ENCODE data around the gene TSPAN9. TPM values are rescaled to one million over a fixed set of nuclear protein-coding genes. Genes with fewer than 3 reads are reported as not detected.

TSPAN9 gene
- total and polyA plus RNA-seq, 2 of the 4 experiments (the other 2 are of a cell fraction): 17.7 to 39.1 TPM

- ATAC-seq (ENCODE audit: low read depth): peak; percentile 24
- no peak overlapping the region for H4K91ac ChIP-seq (ENCODE audit: insufficient read depth, low read depth, low read length)
- no peaks in the 10 kb centered on the region for H3K36me3 ChIP-seq (ENCODE audit: control insufficient read depth, insufficient read depth, low read length)
- H3K9ac ChIP-seq (ENCODE audit: low read depth, low read length): 0 out of 2 replicates have a peak overlapping the region, but pooled peaks have one; percentile 21
- H3K4ac ChIP-seq (ENCODE audit: low read depth, low read length): no peak overlapping the region
- H2BK120ac ChIP-seq (ENCODE audit: low read depth, low read length): no peak overlapping the region
- H2AK9ac ChIP-seq (replicated peaks; ENCODE audit: low read depth, low read length, poor library complexity): no peak overlapping the region
- H4K8ac ChIP-seq (ENCODE audit: low read depth in 2 of 2, low read length in 2 of 2): no peak overlapping the region
- peak overlapping the region; percentile 68; the same call in 1 of the 2 replicates for H3K23ac ChIP-seq (ENCODE audit: low read depth, low read length)
- TF ChIP-seq POLR2A (IDR thresholded peaks at IDR 0.05; ENCODE audit: low read depth, low read length) (no peak), RFX5 (IDR thresholded peaks at IDR 0.05; ENCODE audit: low read depth, low read length) (no peak), RAD21 (IDR thresholded peaks at IDR 0.05; ENCODE audit: low read length) (no peak), ELK1 (IDR thresholded peaks at IDR 0.05; ENCODE audit: borderline replicate concordance, low read depth, low read length) (no peak), MAFK (IDR thresholded peaks at IDR 0.05; ENCODE audit: low read depth, low read length) (no peak), RCOR1 (IDR thresholded peaks at IDR 0.05; ENCODE audit: insufficient replicate concordance, low read length) (no peak), CTCF (conservative IDR thresholded peaks at IDR 0.05; ENCODE audit: low read depth, low read length) (no peak), SMC3 (IDR thresholded peaks at IDR 0.05; ENCODE audit: low read depth, low read length) (no peak), BHLHE40 (IDR thresholded peaks at IDR 0.05; ENCODE audit: low read depth, low read length) (no peak), MAZ (IDR thresholded peaks at IDR 0.05; ENCODE audit: borderline replicate concordance, low read depth, low read length) (no peak), CEBPB (IDR thresholded peaks at IDR 0.05; ENCODE audit: low read depth, low read length) (no peak), FOS (IDR thresholded peaks at IDR 0.05; ENCODE audit: low read depth, low read length) (no peak), CHD1 (IDR thresholded peaks at IDR 0.05; ENCODE audit: low read depth, low read length) (no peak), MXI1 (IDR thresholded peaks at IDR 0.05; ENCODE audit: borderline replicate concordance, low read depth, low read length) (no peak), NFE2L2 (IDR thresholded peaks at IDR 0.05; ENCODE audit: low read depth, low read length) (no peak)
- TF ChIP-seq, protein P1, sequence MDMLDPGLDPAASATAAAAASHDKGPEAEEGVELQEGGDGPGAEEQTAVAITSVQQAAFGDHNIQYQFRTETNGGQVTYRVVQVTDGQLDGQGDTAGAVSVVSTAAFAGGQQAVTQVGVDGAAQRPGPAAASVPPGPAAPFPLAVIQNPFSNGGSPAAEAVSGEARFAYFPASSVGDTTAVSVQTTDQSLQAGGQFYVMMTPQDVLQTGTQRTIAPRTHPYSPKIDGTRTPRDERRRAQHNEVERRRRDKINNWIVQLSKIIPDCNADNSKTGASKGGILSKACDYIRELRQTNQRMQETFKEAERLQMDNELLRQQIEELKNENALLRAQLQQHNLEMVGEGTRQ (IDR thresholded peaks at IDR 0.05; ENCODE audit: low read depth, low read length): no peak
- no peak overlapping the region for H3K14ac ChIP-seq (replicated peaks; ENCODE audit: low read depth, low read length)
- H2AK5ac ChIP-seq (ENCODE audit: low read depth, low read length): no peak overlapping the region
- no peak overlapping the region for H4K5ac ChIP-seq (ENCODE audit: low read depth, low read length)
- 0 out of 2 replicates have a peak, but pooled peaks cover 3% of the 10 kb centered on the region for H3K9me1 ChIP-seq (ENCODE audit: insufficient read depth, low read length)
- peaks cover 37% of the 10 kb centered on the region for H4K20me1 ChIP-seq (ENCODE audit: insufficient read depth, low read length)
- no peak overlapping the region for H2BK5ac ChIP-seq (ENCODE audit: low read depth, low read length, poor library complexity, severe bottlenecking)
- no peak overlapping the region for H3K27ac ChIP-seq (ENCODE audit: insufficient read depth, low read length)
- H3K56ac ChIP-seq (ENCODE audit: extremely low read depth, insufficient read depth, low read length): no peak overlapping the region
- H3K4me2 ChIP-seq (ENCODE audit: low read depth, low read length): peak overlapping the region; percentile 93
- peak overlapping the region; percentile 68 for H2AFZ ChIP-seq (replicated peaks; ENCODE audit: low read length, poor library complexity)
- 12% methylated on average over 23 of the region's 41 CpGs; no CpG with 5 or more reads in 1 of the 2 experiments for WGBS, 2 experiments (ENCODE audit: extremely low coverage in 2 of 2, insufficient read length in 1 of 2)
- no peak overlapping the region for H3K18ac ChIP-seq (ENCODE audit: low read depth, low read length)
- no peak overlapping the region for H2BK15ac ChIP-seq (ENCODE audit: low read depth, low read length)
- dilution Hi-C loops (cut with HindIII; ENCODE audit: low sequenced_read_pairs, unreplicated experiment): no loop called here
- in situ Hi-C loops (cut with MboI; ENCODE audit: low sequenced_read_pairs): no loop called here
- CTCF ChIA-PET: no interaction called here
- POLR2A ChIA-PET (ENCODE audit: unreplicated experiment): no interaction called here
- H3K4me3 ChIP-seq (ENCODE audit: insufficient read depth, low read depth, low read length): peak overlapping the region; percentile 51
- peaks cover 6% of the 10 kb centered on the region for H3K27me3 ChIP-seq (ENCODE audit: control insufficient read depth, insufficient read depth, low read length)
- no peak for DNase-seq
- intact Hi-C loops (cut with micrococcal nuclease): loop anchor here (1.0 to 5.0 kb wide), 4 partner anchors 30 to 128 kb away; no protein-coding TSS in a partner anchor
- no peak overlapping the region for H2BK20ac ChIP-seq (ENCODE audit: low read depth, low read length)
- BruUV-seq (replicated peaks): no TSS peak
- no peaks in the 10 kb centered on the region for H3K9me3 ChIP-seq (ENCODE audit: control insufficient read depth, insufficient read depth, low read length)
- no peaks in the 10 kb centered on the region; a peak in 2 of 4 replicates for H3K79me1 ChIP-seq (ENCODE audit: low read depth in 1 of 2, low read length in 2 of 2)
- peaks cover 3% of the 10 kb centered on the region for H3K4me1 ChIP-seq (ENCODE audit: control insufficient read depth, insufficient read depth, low read length)
Measured at GRCh38 chr12:3200814-3201233, 123.6 kb downstream of the TSPAN9 start.
